Inflammatory macrophage treated with lipopolysaccharide for 4 hours (primary cell): ENCODE results near the gene FAM222A.
A peak's percentile ranks its signal among the peaks of the same experiment; 100 is the strongest.

Source experiments
- DNase-seq: peaks from one replicate; pipeline ENCODE4 v3.0.0-alpha.2; 2020

Gene FAM222A

DNA sequence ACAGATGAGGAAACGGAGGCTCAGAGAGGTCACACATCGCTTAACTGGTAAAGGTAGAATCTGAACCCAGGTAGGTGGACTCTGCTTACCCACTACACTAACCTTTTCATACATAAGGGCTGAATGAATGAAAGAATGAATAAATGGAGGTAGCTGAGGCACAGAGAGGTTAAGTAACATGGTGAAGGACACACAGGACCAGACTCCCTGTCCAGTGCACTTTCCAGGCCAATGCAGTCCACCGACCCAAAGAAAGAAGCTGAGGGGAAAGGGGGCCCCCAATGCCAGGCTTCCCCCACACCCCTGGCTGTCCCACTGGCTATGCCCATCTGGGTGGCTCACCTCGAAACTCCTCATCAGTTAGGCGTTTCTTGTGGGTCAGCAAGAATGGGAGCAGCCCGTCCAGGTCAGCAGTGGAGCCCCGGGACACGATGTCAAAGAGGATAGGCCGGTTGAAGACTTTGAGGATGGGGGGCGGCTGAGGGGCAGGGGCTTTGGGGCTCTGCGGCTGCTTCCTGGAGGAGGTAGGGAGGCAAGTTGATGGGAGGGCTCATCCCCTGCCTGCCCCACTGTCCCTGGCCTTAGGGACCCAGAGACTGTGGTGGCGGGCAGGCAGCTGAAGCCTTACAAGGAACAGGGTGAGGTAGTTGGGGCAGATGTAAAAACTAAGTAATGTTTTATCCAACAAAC, 94.5 kb downstream of the FAM222A start:
- no peak for DNase-seq

DNA sequence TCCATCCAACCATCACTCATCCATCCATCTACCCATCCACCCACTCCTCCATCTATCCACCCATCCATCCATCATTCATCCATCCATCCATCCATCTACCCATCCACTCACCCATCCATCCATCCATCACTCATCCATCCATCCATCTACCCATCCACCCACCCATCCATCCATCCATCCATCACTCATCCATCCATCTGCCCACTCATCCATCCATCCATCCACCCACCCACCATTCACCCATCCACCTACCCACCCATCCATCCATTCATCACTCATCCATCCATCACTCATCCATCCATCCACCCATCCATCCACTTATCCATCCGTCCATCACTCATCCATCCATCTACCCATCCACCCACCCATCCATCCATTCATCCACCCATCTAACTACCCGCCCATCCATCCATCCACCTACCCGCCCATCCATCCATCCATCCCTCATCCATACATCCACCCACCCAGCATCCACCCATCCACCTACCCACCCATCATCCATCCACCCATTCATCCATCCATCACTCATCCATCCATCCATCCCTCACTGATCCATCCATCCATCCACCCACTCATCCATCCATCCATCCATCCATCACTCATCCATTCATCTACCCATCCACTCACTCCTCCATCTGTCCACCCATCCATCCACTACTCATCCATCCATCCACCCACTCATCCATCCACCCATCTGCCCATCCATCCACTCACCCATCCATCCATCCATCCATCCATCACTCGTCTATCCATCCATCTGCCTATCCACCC, 95.4 kb downstream of the FAM222A start:
- no peak for DNase-seq

DNA sequence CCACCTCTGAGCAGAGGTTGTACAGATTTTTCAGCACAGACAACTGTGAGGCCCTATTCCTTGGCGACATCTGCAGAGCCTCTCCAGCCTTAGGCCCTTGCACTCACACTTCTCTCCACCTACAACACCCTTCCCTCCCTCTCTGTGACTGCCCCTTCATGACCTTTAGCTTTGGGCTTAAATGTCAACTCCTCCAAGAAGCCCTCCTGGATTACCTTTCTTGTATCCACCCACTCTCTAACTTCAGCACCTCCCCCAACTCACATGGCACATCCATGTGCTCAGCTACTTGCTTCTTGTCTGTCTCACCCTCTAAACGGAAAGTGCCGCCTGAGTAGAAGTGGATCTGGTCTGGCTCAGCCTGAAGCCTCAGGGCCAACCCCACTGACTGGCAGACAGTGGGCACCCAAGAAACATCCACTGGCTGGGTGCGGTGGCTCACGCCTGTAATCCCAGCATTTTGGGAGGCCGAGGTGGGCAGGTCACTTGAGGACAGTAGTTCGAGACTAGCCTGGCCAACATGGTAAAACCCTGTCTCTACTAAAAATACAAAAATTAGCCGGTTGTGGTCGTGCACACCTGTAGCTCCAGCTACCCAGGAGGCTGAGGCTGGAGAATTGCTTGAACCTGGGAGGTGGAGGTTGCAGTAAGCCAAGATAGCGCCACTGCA, 97.5 kb downstream of the FAM222A start:
- no peak for DNase-seq

DNA sequence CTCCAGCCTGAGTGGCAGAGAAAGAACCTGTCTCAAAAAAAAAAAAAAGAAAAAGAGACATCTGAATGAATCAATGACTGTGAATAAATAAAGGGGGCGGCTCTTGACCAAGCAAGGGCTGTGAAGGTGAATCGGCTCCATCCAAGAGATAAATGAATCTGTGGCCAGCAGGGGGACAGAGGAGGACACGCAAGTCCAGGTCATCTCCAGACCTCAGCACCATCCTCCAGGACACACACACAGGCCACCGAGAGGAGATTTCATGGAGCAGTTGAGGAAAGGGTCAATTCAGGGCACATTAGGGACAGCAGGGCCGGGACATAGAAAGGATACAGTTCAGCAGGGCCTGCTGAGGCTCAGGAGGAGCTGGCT, 98.0 kb downstream of the FAM222A start:
- DNase-seq, result no peak

DNA sequence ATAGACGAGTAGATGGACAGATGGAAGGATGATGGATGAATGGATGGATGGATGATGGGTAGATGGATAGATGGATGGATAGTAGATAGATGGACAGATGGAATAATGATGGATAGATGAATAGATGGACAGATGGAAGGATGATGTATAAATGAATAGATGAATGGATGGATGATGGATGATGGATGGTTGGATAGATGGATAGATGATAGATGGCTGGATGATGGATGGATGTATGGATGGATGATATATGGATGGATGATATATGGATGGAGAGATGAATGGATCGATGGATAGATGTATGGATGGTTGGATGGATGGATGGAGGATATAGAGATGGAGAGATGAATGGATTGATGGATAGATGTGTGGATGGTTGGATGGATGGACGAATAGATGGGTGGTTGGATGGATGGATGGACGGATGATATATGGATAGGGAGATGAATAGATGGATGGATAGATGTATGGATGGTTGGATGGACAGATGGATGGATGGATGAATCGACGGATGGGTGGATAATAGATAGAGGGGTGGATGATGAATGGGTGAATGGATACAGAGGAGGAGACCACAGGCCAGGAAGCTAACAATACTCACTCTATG, 100.3 kb downstream of the FAM222A start:
- DNase-seq, result no peak

DNA sequence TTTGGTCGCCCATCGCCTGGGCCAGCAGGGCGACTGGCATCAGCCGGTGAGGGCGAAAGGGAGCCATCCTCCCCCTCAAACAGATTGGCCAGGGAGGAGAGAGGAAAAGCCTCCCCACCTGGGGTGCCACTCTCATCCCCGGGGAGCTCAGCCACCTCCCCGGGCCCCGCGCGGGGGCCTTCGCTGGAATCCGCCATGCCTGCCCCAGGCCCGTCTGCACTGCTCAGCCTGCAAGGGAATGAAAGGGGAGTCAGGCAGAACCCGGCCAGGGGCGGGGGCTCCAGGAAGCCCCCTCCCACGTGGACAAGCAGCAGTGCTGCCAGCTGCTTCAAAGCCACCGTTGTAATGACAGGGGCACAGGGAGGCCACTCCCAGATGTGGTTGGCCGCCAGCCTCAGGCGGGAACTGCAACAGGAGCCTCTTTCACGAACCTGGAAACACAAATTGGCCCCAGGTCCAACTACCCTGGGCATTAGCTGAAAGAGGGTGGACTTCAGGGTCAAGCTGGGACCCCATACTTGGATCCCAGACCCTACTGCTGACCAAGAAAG, 101.0 kb downstream of the FAM222A start:
- DNase-seq, result no peak

DNA sequence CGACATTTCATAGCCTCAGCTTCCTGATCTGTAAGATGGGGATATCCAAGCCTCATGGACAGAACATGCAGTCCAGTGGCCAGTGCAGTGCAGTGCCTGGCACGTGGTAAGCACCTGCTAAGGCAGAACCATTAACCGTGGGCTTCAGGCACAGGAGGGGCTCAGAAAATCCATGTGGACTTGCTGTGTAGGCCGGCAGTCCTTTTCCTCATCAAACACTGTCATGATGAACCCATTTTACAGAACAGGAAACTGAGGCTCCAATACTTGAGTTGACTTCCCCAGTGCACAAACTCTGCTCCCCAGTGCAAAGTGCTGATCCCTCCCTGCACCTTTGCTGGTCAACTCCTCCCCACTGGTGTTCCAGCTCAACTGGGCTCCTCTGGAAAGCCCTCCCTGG, 101.6 kb downstream of the FAM222A start:
- no peak for DNase-seq

DNA sequence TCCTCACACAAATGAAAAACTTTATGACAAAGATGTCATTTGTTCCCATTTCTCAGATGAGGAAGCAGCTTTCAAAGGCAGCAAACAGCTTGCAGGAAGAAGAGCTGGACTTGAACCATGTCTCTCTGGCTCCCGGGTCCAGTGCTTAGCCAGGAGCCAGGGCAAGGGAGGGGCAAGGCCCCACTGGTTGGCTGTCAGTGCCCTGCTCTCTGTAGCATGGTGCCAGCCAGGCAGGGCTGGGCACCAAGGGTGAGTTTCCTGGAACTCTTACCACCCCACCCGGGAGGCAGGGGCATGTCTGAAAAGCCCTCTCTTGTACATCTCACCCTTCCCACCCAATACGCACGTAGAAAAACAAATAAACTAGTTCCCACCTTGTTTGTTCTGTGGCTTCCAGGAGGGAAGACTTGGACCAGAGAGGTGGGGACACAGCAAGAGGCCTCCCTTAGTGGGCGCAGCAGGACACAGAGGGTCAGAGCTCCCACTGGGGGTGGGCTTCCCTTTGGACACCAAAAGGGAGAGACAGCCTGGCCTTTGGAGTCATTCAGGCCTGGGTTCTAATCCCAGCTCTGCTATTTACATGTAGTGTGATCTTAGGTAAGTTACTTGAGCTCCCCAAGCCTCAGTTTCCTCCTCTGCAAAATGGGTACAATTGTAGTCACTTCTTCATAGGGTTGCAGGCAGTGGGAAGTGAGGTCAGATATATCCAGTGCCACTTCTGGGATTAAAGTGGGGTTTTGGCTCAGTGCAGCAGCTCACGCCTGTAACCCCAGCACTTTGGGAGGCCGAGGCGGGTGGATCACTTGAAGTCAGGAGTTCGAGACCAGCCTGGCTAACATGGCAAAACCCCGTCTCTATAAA, 102.4 kb downstream of the FAM222A start:
- no peak for DNase-seq

DNA sequence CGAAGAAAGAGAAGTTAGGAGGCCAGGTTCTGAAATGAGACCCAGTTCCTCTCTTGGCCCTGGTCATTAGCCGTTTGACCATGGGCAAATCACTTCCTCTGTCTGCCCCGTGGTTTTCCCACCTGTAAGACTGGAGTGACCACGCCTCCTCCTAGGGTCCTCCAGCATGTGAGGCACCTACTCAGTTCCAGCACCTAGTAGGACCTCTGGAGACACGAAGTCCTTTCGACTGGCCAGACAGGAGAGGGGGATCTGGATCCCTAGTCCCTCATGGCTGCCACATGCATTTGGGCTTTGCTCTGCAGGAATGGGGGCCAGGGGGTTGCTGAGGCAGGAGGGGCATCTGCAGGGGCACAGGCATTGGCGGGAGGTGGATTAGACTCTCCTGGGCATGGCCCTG, 103.2 kb downstream of the FAM222A start:
- DNase-seq, result no peak

DNA sequence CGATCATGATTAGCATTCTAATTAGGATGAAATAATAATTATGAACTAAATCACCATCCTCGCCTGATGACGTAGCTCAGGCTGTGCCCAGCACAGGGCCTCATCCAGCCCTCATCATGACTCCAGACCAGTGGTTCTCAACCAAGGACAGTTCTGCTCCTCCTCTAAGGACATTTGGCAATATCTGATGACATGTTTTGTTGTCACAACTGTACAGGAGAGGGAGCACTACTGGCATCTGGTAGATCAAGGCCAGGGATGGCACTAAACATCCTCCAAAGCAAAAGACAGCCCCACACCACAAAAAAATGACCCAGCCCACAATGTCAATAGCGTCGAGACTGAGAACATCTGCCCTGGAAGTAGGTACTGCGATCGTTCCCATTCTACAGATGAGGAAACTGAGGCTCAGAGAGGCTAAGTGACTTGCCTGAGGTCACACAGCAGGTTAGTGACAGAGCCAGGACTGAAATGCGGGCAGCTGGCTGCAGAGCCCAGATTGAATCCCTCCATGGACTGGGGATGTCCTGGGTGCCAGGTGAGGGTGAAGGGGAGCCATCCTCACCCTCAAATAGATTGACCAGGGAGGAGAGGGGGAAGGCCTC, 104.1 kb downstream of the FAM222A start:
- peak; percentile 57 for DNase-seq

DNA sequence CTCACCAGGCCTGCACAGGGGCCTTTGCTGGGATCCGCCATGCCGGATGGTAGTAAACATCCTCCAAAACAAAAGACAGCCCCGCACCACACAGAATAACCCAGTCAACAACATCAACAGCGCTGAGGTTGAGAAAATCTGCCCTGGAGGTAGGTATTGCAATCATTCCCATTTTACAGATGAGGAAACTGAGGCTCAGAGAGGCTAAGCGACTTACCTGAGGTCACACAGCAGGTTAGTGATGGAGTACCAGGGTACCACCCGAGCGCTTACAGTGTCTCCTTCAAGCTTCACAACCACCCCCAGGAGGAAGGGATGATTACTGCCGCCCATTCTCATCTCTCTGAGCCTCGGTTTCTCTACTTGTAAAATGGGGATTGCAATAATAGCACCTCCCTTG, 104.6 kb downstream of the FAM222A start:
- no peak for DNase-seq

DNA sequence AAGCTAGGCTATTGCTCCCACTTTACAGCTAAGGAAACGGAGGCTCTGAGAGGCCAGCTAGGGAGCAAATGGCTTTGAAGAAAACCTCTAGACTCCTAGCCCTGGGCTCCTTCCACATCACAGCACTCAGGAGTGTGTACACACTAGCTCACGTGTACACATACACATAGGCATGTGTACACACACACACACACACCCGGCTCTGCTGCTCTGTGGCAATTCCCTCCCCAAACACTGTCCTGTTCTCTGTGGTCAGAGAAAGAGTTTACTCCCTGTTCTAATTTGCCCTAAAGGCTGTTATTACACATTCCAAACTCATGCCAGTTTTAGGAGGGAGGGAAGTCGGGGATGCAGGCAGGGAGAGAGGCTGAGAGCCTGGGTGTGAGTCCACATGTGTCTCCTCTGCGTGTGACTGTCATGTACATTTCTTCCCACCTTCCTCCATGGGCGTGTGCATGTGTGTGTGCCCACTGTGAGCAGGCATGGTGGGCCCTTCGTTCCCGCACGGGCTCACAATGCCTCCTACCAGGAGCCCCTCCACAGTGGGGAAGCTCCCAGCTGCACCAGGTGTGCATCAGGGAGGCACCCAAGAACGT, 105.4 kb downstream of the FAM222A start:
- DNase-seq, result no peak
